Endodermal cell (in vitro differentiated cells): ENCODE data around the gene PLA2G3. TPM values are rescaled to one million over a fixed set of nuclear protein-coding genes. Genes with fewer than 3 reads are reported as not detected.

Source experiments
- DNase-seq: peaks from one replicate; pipeline ENCODE4 v3.0.0-alpha.2; 2017
- H3K27ac ChIP-seq: 2 replicates; pipeline ENCODE4 v1.5.1; 2013; ENCODE audit warnings: mild to moderate bottlenecking, low read depth, low read length, moderate library complexity
- H3K27me3 ChIP-seq: 2 replicates; pipeline ENCODE4 v1.6.1; 2013; ENCODE audit warnings: mild to moderate bottlenecking, low read length, moderate library complexity; ENCODE audit not compliant: insufficient read depth, control insufficient read depth, poor library complexity, severe bottlenecking
- H3K36me3 ChIP-seq: 2 replicates; pipeline ENCODE4 v1.7.0; 2013; ENCODE audit warnings: mild to moderate bottlenecking, low read length, moderate library complexity; ENCODE audit not compliant: control insufficient read depth, insufficient read depth
- H3K4me1 ChIP-seq: one replicate; pipeline ENCODE4 v1.7.0; 2013; ENCODE audit warnings: low read length; ENCODE audit not compliant: control insufficient read depth, insufficient read depth
- H3K4me3 ChIP-seq: 2 replicates; pipeline ENCODE4 v1.5.1; 2013; ENCODE audit warnings: mild to moderate bottlenecking, low read length, moderate library complexity
- H3K9ac ChIP-seq: 2 replicates; pipeline ENCODE4 v1.6.1; 2013; ENCODE audit warnings: mild to moderate bottlenecking, low read length, moderate library complexity; ENCODE audit not compliant: poor library complexity, severe bottlenecking; ENCODE audit errors: extremely low read depth
- H3K9me3 ChIP-seq: 2 replicates; pipeline ENCODE4 v1.6.1; 2013; ENCODE audit warnings: mild to moderate bottlenecking, low read length, moderate library complexity; ENCODE audit not compliant: control insufficient read depth
- H3K27ac Mint-ChIP-seq: 2 replicates; pipeline ENCODE4 v1.8.0; 2020; ENCODE audit warnings: mixed read lengths
- H3K27me3 Mint-ChIP-seq: 2 replicates; pipeline ENCODE4 v1.8.0; 2021; ENCODE audit warnings: mild to moderate bottlenecking, mixed read lengths; ENCODE audit not compliant: insufficient read depth
- H3K36me3 Mint-ChIP-seq: 2 replicates; pipeline ENCODE4 v1.8.0; 2020; ENCODE audit warnings: low read depth, mixed read lengths
- H3K4me1 Mint-ChIP-seq: 2 replicates; pipeline ENCODE4 v1.8.0; 2020; ENCODE audit warnings: mixed read lengths
- H3K4me3 Mint-ChIP-seq: 2 replicates; pipeline ENCODE4 v1.8.0; 2020; ENCODE audit warnings: mild to moderate bottlenecking, moderate library complexity, mixed read lengths
- H3K9me3 Mint-ChIP-seq: 2 replicates; pipeline ENCODE4 v1.8.0; 2020; ENCODE audit warnings: mild to moderate bottlenecking, mixed read lengths
- CTCF ChIP-seq: fragments of 200-600 bp; sonication (generic); conservative IDR thresholded peaks from 2 replicates; pipeline ENCODE4 v1.5.0; 2021; ENCODE audit warnings: antibody characterized with exemption, mild to moderate bottlenecking
- WGBS, 2 experiments: methylation state at CpG; one replicate each; pipeline versions ENCODE4 v1.1.5 to v1.1.7; 2013; ENCODE audit warnings: missing lambda C conversion rate in 2 of 2, mixed read lengths in 1 of 2; ENCODE audit not compliant: insufficient coverage in 1 of 2, insufficient read length in 1 of 2; 5-methylcytosine and 5-hydroxymethylcytosine counted together
- total RNA-seq, 2 donors: library from RNA; stranded (reverse); fragmentation: NEBNext Ultra II Directional in 1 of 2; extraction: Animal tissue kit (Norgen Biotek cat#: 25700) in 1 of 2; gene quantifications; 2 replicates in 1 of 2; 3 replicates in 1 of 2; pipeline ENCODE4 v1.2.1, GENCODE V29; 2021

PLA2G3 gene
- total RNA-seq, 2 donors from 2014 or later, result 4.1 to 4.6 TPM

GRCh38 chr22:31107894-31108218, 32.5 kb downstream of the PLA2G3 start:
- TF ChIP-seq CTCF, result no peak
- Mint-ChIP-seq H3K4me1 (peaks cover 5% of the 10 kb centered on the region), H3K4me3 (peak overlapping the region; percentile 55), H3K27me3 (peaks cover 45% of the 10 kb centered on the region), H3K27ac (peak overlapping the region; percentile 71), H3K9me3 (no peaks in the 10 kb centered on the region), H3K36me3 (no peaks in the 10 kb centered on the region)
- Histone ChIP-seq H3K27me3 (peaks cover 23% of the 10 kb centered on the region), H3K9ac (peak overlapping the region; percentile 47), H3K27ac (no peak overlapping the region), H3K36me3 (no peaks in the 10 kb centered on the region), H3K4me1 (no peaks in the 10 kb centered on the region), H3K9me3 (no peaks in the 10 kb centered on the region), H3K4me3 (peak overlapping the region; percentile 82)
- DNase-seq, result no peak
- 9 to 20% methylated on average over 1 to 5 of the region's 5 CpGs for WGBS, 2 experiments

GRCh38 chr22:31107178-31107893, 33.0 kb downstream of the PLA2G3 start, which contains the start of gene SELENOM:
Gene SELENOM, minus strand, starts transcription at chr22:31107568. Its CDS starts 63 bp downstream, at chr22:31107505.
- no peaks in the 10 kb centered on the region for H3K36me3 ChIP-seq
- Mint-ChIP-seq H3K4me3 (peak within 1 kb of the TSS; percentile 55), H3K9me3 (no peaks in the 10 kb centered on the region), H3K27ac (peak within 1 kb of the TSS; percentile 71), H3K27me3 (peaks cover 43% of the 10 kb centered on the region), H3K36me3 (no peaks in the 10 kb centered on the region), H3K4me1 (peaks cover 5% of the 10 kb centered on the region)
- peak; percentile 98 for DNase-seq
- H3K27me3 ChIP-seq, result peaks cover 23% of the 10 kb centered on the region
- H3K4me1 ChIP-seq, result no peaks in the 10 kb centered on the region
- TF ChIP-seq CTCF, result peak; percentile 94
- H3K4me3 ChIP-seq, result peak within 1 kb of the TSS; percentile 82
- peak within 1 kb of the TSS; percentile 59 for H3K9ac ChIP-seq
- whole genome bisulfite sequencing, 2 experiments, result 2 to 3% methylated on average over 38 to 62 of the region's 67 CpGs
- no peaks in the 10 kb centered on the region for H3K9me3 ChIP-seq
- H3K27ac ChIP-seq, result no peak within 1 kb of the TSS

- Histone ChIP-seq H3K4me1 (no peaks in the 10 kb centered on the region), H3K27me3 (peaks cover 23% of the 10 kb centered on the region), H3K9me3 (no peaks in the 10 kb centered on the region), H3K27ac (no peak overlapping the region), H3K4me3 (peak overlapping the region; percentile 76), H3K9ac (peak overlapping the region; percentile 59), H3K36me3 (no peaks in the 10 kb centered on the region)
- 60 to 65% methylated on average over 5 to 14 of the region's 14 CpGs for WGBS, 2 experiments
- no peaks in the 10 kb centered on the region for H3K36me3 Mint-ChIP-seq
- peaks cover 5% of the 10 kb centered on the region for H3K4me1 Mint-ChIP-seq
- H3K27ac Mint-ChIP-seq, result no peak overlapping the region
- no peak for DNase-seq
- TF ChIP-seq CTCF, result no peak
- H3K27me3 Mint-ChIP-seq, result peaks cover 40% of the 10 kb centered on the region
- H3K9me3 Mint-ChIP-seq, result no peaks in the 10 kb centered on the region
- peak overlapping the region; percentile 55 for H3K4me3 Mint-ChIP-seq
These were observed 33.6 kb downstream of the PLA2G3 start for GRCh38 chr22:31106731-31107177.
